PC-9 (cell line): ENCODE results near the gene KLHL6. TPM values are rescaled to one million over a fixed set of nuclear protein-coding genes. Genes with fewer than 3 reads are reported as not detected.

Experiments used
- BruUV-seq: library from RNA; stranded (reverse); fragments of 400-500 nt; replicated peaks from 2 replicates; lab custom pipeline; 2021; lab: Mats Ljungman, UMichigan
- CTCF ChIA-PET: fragments of 300-600 bp; sonication (Branson Sonifier 250); formaldehyde crosslinking; loops from one replicate; lab custom pipeline; 2022; ENCODE audit warnings: antibody characterized with exemption; lab: Charles Lee
- POLR2A ChIA-PET: fragments of 300-600 bp; sonication (Branson Sonifier 250); formaldehyde crosslinking; loops from one replicate; lab custom pipeline; 2022; ENCODE audit warnings: antibody characterized with exemption; ENCODE audit not compliant: unreplicated experiment; lab: Charles Lee
- DNase-seq, 2 experiments: peaks; one replicate each; pipeline versions ENCODE4 v3.0.0 to v3.0.0-alpha.2; 2015 to 2022; ENCODE audit warnings: mixed read lengths in 1 of 2
- H2AFZ ChIP-seq: fragments of 200-600 bp; sonication (generic); 2 replicates; pipeline ENCODE4 v1.8.1; 2017; ENCODE audit warnings: antibody characterized with exemption
- H3F3A ChIP-seq: fragments of 200-600 bp; sonication (generic); 2 replicates; pipeline ENCODE4 v1.8.1; 2017; ENCODE audit warnings: antibody characterized with exemption, mild to moderate bottlenecking, low read depth; ENCODE audit not compliant: insufficient read depth
- H3K27ac ChIP-seq: fragments of 200-600 bp; sonication (generic); 2 replicates; pipeline ENCODE4 v1.6.1; 2016; ENCODE audit warnings: mixed run types
- H3K27me3 ChIP-seq: fragments of 200-600 bp; sonication (generic); 2 replicates; pipeline ENCODE4 v1.6.1; 2016; ENCODE audit warnings: low read depth, mixed run types; ENCODE audit not compliant: insufficient read depth
- H3K36me3 ChIP-seq: fragments of 200-600 bp; sonication (generic); 2 replicates; pipeline ENCODE4 v1.6.1; 2016; ENCODE audit warnings: low read depth, mixed run types
- H3K4me1 ChIP-seq: fragments of 200-600 bp; sonication (generic); replicated peaks from 2 replicates; pipeline ENCODE4 v1.6.1; 2016; ENCODE audit warnings: mixed run types; ENCODE audit not compliant: insufficient read depth
- H3K4me2 ChIP-seq: fragments of 200-600 bp; sonication (generic); 2 replicates; pipeline ENCODE4 v1.6.1; 2017; ENCODE audit warnings: mixed run types
- H3K4me3 ChIP-seq: fragments of 200-600 bp; sonication (generic); 2 replicates; pipeline ENCODE4 v1.6.1; 2016; ENCODE audit warnings: mixed run types
- H3K79me2 ChIP-seq: fragments of 200-600 bp; sonication (generic); 2 replicates; pipeline ENCODE4 v1.6.1; 2017; ENCODE audit warnings: low read depth, mixed run types
- H3K9me2 ChIP-seq: fragments of 200-600 bp; sonication (generic); 2 replicates; pipeline ENCODE4 v1.8.1; 2017; ENCODE audit warnings: mild to moderate bottlenecking; ENCODE audit not compliant: insufficient read depth
- H3K9me3 ChIP-seq: fragments of 200-600 bp; sonication (generic); 2 replicates; pipeline ENCODE4 v1.8.1; 2016; ENCODE audit warnings: low read depth; ENCODE audit not compliant: insufficient read depth
- H4K20me1 ChIP-seq: fragments of 200-600 bp; sonication (generic); 2 replicates; pipeline ENCODE4 v1.8.1; 2017; ENCODE audit not compliant: insufficient read depth
- EZH2 ChIP-seq: fragments of 200-600 bp; sonication (generic); IDR thresholded peaks from 2 replicates; pipeline ENCODE4 v1.8.0; 2017; ENCODE audit warnings: antibody characterized with exemption, low read depth
- intact Hi-C: fragments of 100-400 bp; cut with micrococcal nuclease; formaldehyde crosslinking; loops from one replicate; pipeline ENCODE4 v1.10.0; 2022; ENCODE audit not compliant: unreplicated experiment
- total RNA-seq: library from RNA; stranded (reverse); gene quantifications from 2 replicates; pipeline ENCODE4 v1.2.3, GENCODE V29; 2021
- TF ChIP-seq, protein P1 (sequence below): fragments of 200-600 bp; sonication (generic); conservative IDR thresholded peaks from 2 replicates; pipeline ENCODE4 v1.6.1; 2017; ENCODE audit warnings: mixed run types, antibody characterized with exemption, mild to moderate bottlenecking, moderate library complexity

Gene KLHL6
- total RNA-seq, 1 experiment from 2014 or later = 0.04 TPM

DNA sequence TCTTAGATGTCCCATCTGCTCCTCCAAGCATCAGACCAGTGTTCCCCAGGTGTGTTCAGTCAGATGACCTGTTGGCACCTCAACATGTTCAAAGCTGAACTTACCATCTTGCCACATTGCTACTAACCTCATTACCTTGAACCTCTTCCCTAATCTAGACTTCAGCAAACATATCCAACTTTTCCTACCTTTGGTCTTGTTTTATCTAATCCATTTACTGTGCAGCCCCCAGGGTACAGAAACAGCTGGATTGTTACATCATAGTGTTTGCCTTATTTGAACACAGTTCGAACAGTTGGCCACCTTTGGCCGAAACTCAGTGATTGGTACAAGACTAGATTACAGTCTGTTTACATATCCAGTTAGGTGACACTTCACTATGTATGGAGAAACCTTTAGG lies 91.0 kb downstream of the KLHL6 start:
- no peak overlapping the region for H3K4me2 ChIP-seq
- H3K27me3 ChIP-seq = no peaks in the 10 kb centered on the region
- H3K4me1 ChIP-seq = peaks cover 3% of the 10 kb centered on the region; the same call in 1 of the 2 replicates
- no peak overlapping the region for H3K4me3 ChIP-seq
- H3K79me2 ChIP-seq = no peaks in the 10 kb centered on the region
- intact Hi-C loops = loop anchor here (10.0 kb wide), 1 partner anchor 820 kb away; no protein-coding TSS in a partner anchor
- no peaks in the 10 kb centered on the region for H4K20me1 ChIP-seq
- H2AFZ ChIP-seq = no peak overlapping the region
- no peak for TF ChIP-seq EZH2
- TF ChIP-seq, protein P1, sequence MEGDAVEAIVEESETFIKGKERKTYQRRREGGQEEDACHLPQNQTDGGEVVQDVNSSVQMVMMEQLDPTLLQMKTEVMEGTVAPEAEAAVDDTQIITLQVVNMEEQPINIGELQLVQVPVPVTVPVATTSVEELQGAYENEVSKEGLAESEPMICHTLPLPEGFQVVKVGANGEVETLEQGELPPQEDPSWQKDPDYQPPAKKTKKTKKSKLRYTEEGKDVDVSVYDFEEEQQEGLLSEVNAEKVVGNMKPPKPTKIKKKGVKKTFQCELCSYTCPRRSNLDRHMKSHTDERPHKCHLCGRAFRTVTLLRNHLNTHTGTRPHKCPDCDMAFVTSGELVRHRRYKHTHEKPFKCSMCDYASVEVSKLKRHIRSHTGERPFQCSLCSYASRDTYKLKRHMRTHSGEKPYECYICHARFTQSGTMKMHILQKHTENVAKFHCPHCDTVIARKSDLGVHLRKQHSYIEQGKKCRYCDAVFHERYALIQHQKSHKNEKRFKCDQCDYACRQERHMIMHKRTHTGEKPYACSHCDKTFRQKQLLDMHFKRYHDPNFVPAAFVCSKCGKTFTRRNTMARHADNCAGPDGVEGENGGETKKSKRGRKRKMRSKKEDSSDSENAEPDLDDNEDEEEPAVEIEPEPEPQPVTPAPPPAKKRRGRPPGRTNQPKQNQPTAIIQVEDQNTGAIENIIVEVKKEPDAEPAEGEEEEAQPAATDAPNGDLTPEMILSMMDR = no peak
- BruUV-seq = no TSS peak
- DNase-seq = no peak
- no peaks in the 10 kb centered on the region for H3K9me2 ChIP-seq
- no peaks in the 10 kb centered on the region for H3K36me3 ChIP-seq
- no peak overlapping the region for H3K27ac ChIP-seq
- 0 out of 2 replicates have a peak, but pooled peaks cover 4% of the 10 kb centered on the region for H3K9me3 ChIP-seq
- ChIA-PET CTCF (no interaction called here), POLR2A (no interaction called here)
- H3F3A ChIP-seq = no peaks in the 10 kb centered on the region

DNA sequence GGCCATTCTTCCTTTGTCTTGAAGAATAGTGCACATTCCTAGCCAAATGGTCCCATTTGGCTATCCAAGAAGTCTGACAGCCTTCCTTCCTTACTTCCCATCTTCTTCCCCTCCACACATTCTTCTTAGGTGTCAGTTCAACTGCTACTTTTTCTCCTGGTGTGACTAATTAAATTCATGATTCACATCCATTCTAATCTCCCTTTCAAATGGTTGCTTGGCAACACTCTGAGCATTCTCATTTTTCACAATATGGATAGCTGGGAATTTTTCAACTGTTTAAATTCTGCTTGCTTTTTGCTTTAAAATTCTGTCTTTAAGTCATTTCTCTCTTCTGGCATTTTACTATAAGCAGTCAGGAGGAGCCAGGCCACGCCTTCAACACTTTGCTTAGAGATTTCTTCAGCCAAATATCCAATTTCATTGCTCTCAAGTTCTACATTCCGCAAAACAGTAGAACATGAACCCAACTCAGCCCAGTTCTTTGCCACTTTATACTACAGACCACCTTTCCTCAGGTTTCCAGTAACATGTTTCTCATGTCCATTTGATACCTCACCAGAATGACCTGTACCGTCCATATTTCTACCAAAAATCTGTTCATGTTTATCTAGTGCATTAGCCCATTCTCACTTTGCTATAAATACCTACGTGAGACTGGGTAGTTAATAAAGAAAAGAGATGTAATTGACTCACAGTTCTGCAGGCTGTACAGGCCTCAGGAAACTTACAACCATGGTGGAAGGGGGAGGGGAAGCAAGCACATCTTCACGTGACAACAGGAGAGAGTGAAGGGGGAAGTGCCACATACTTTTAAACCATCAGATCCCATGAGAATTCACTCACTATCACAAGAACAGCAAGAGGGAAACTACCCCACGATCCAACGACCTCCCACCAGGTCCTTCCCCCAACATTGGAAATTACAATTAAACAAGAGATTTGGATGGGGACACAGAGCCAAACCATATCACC lies 95.1 kb downstream of the KLHL6 start:
- CTCF ChIA-PET = no interaction called here
- BruUV-seq = no TSS peak
- no peaks in the 10 kb centered on the region for H4K20me1 ChIP-seq
- H3K4me3 ChIP-seq = no peak overlapping the region
- intact Hi-C loops = loop anchor here (10.0 kb wide), 1 partner anchor 824 kb away; no protein-coding TSS in a partner anchor
- no peak overlapping the region for H3K27ac ChIP-seq
- no peaks in the 10 kb centered on the region for H3F3A ChIP-seq
- H3K4me2 ChIP-seq = no peak overlapping the region
- TF ChIP-seq, protein P1 = no peak
- TF ChIP-seq EZH2 = no peak
- H2AFZ ChIP-seq = no peak overlapping the region
- no peaks in the 10 kb centered on the region for H3K79me2 ChIP-seq
- no peaks in the 10 kb centered on the region for H3K27me3 ChIP-seq
- POLR2A ChIA-PET = no interaction called here
- H3K9me3 ChIP-seq = 0 out of 2 replicates have a peak, but pooled peaks cover 4% of the 10 kb centered on the region
- peak in 1 of 2 experiments; percentile 50 for DNase-seq
- no peaks in the 10 kb centered on the region for H3K9me2 ChIP-seq
- no peaks in the 10 kb centered on the region for H3K4me1 ChIP-seq
- no peaks in the 10 kb centered on the region for H3K36me3 ChIP-seq

DNA sequence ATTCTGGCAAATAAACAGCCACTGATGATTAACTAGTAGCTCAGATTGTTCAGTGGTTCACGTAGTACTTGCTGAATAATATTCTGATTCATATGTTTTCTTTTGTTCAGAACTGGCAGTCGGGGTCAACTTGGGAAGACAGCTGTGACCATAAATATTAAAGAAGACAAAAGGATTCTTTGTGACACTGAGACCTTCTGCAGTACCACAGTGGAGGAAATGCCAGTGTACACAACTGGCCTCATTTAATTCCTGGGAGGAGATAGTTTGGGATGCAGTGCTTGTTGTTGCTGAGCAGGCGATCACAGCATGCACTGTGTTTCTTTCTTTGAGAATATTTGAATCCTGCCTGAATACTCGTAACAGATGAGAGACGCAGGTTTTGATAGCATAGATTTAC lies 100.4 kb downstream of the KLHL6 start:
- no TSS peak for BruUV-seq
- no peak overlapping the region for H3K4me3 ChIP-seq
- H3K27me3 ChIP-seq = no peaks in the 10 kb centered on the region
- H3K9me3 ChIP-seq = no peaks in the 10 kb centered on the region
- H3K27ac ChIP-seq = no peak overlapping the region
- no peak for TF ChIP-seq EZH2
- TF ChIP-seq, protein P1 = no peak
- H3K4me1 ChIP-seq = no peaks in the 10 kb centered on the region
- ChIA-PET POLR2A (interaction anchor here (0.5 kb wide), 1 partner anchor 16 kb away, joined by 3 read pairs; no protein-coding TSS in a partner anchor), CTCF (no interaction called here)
- H3K79me2 ChIP-seq = no peaks in the 10 kb centered on the region
- no peak for DNase-seq
- intact Hi-C loops = no loop called here
- no peaks in the 10 kb centered on the region for H3K36me3 ChIP-seq
- H3K9me2 ChIP-seq = no peaks in the 10 kb centered on the region
- H3K4me2 ChIP-seq = no peak overlapping the region
- no peak overlapping the region for H2AFZ ChIP-seq
- no peaks in the 10 kb centered on the region for H4K20me1 ChIP-seq
- no peaks in the 10 kb centered on the region for H3F3A ChIP-seq
